Gastrocnemius medialis (tissue), 4 donors: ENCODE results near the gene APBB2. TPM values are rescaled to one million over a fixed set of nuclear protein-coding genes. Genes with fewer than 3 reads are reported as not detected.

Source experiments
- ATAC-seq, 2 donors: fragments of 150-250 bp; one replicate each; pipeline ENCODE4 v1.9.1; 2016
- DNase-seq, 2 donors: peaks; one replicate each; pipeline ENCODE4 v3.0.0-alpha.2; 2019
- H3K27ac ChIP-seq, 4 donors: fragments of 200-600 bp; sonication (generic); 1 replicate in 1 of 4; 2 replicates in 3 of 4; pipeline ENCODE4 v1.5.1; 2016 to 2018; ENCODE audit warnings: mild to moderate bottlenecking in 2 of 4, moderate library complexity in 1 of 4
- H3K27me3 ChIP-seq, 3 donors: fragments of 200-600 bp; sonication (generic) in 2 of 3; 1 replicate in 1 of 3; 2 replicates in 2 of 3; pipeline versions ENCODE4 v1.5.1 to v1.6.0; 2016 to 2019; ENCODE audit warnings: mild to moderate bottlenecking in 1 of 3, moderate library complexity in 1 of 3
- H3K36me3 ChIP-seq, 2 donors: fragments of 200-600 bp; sonication (generic) in 1 of 2; one replicate each; pipeline ENCODE4 v1.5.1; 2017 to 2018
- H3K4me1 ChIP-seq, 2 donors: fragments of 200-600 bp; sonication (generic) in 1 of 2; one replicate each; pipeline ENCODE4 v1.5.1; 2016 to 2017; ENCODE audit warnings: mild to moderate bottlenecking in 2 of 2
- H3K4me3 ChIP-seq, 4 donors: fragments of 200-600 bp; sonication (generic) in 3 of 4; 1 replicate in 1 of 4; 2 replicates in 3 of 4; pipeline ENCODE4 v1.5.1; 2016 to 2019; ENCODE audit warnings: mild to moderate bottlenecking in 2 of 4
- H3K9me3 ChIP-seq, 3 donors: fragments of 200-600 bp; sonication (generic) in 2 of 3; 1 replicate in 1 of 3; 2 replicates in 2 of 3; pipeline ENCODE4 v1.5.1; 2016 to 2019
- POLR2A ChIP-seq, 2 donors: fragments of 450-650 bp; IDR thresholded peaks; one replicate each; pipeline ENCODE4 v1.6.1; 2017; ENCODE audit warnings: antibody characterized with exemption in 2 of 2, mild to moderate bottlenecking in 2 of 2, moderate library complexity in 2 of 2
- in situ Hi-C, 4 donors: fragments of 200-750 bp; cut with MboI; loops; one replicate each; pipeline versions ENCODE4 v1.15.0 to v1.8.0; 2017; ENCODE audit warnings: low sequenced_read_pairs in 4 of 4
- intact Hi-C: fragments of 100-400 bp; cut with DNase I; formaldehyde crosslinking; loops from one replicate; pipeline ENCODE4 v1.15.1; 2023; ENCODE audit warnings: low total_unique reads
- total RNA-seq, 4 donors: library from RNA; depleted of rRNA; stranded (reverse); fragments of >200 nt; gene quantifications; one replicate each; pipeline versions ENCODE4 v1.1.0 to v1.2.3, GENCODE V29; 2016
- TF ChIP-seq, protein P1 (sequence below), 5 experiments: fragments of 450-650 bp in 3 of 5; fragments of 200-600 bp in 2 of 5; sonication (generic) in 2 of 5; IDR thresholded peaks in 4 of 5; conservative IDR thresholded peaks in 1 of 5; 1 replicate in 4 of 5; 2 replicates in 1 of 5; pipeline ENCODE4 v1.5.1; 2016 to 2019; ENCODE audit warnings: antibody characterized with exemption in 5 of 5, mild to moderate bottlenecking in 3 of 5, moderate library complexity in 3 of 5

The APBB2 gene
- total RNA-seq, 4 donors from 2014 or later: 14.3 to 20.5 (median 14.5) TPM

DNA sequence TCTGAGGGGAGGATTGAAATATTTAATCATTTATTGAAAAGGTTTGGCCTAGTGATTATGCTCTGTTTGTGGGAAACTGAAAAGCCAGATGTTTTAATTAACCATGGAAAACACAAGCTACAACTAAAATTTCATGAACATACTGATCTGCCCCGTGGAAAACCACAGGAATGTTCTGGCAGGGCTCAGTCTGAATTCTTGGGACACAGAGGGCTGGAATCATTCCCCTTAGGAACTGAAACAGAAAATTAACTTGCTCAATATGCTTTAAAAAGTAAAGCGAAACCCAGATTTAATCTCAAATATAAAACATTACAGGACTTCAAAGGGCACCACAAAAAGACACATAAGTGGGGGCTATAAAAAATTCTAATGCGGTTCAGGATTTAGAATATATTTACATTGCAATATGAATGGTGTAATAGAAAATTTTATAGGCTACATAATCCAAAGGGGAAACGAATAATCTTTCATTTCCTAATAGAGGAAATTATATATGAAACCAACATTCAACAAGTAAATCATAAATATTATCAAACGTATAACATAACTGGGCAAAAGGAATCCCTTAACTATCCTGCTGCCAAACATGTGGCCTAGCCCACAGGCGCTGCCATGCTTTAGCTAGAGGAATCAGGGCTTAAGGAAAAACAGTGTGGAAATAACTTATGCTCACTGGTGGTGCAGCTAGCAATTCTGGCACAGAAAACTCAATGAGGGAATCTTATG is 70.9 kb downstream of the APBB2 start:
- in situ Hi-C loops: no loop called here
- ATAC-seq (peak; percentile 84 to 85), DNase-seq (peak; percentile 52 to 65)

DNA sequence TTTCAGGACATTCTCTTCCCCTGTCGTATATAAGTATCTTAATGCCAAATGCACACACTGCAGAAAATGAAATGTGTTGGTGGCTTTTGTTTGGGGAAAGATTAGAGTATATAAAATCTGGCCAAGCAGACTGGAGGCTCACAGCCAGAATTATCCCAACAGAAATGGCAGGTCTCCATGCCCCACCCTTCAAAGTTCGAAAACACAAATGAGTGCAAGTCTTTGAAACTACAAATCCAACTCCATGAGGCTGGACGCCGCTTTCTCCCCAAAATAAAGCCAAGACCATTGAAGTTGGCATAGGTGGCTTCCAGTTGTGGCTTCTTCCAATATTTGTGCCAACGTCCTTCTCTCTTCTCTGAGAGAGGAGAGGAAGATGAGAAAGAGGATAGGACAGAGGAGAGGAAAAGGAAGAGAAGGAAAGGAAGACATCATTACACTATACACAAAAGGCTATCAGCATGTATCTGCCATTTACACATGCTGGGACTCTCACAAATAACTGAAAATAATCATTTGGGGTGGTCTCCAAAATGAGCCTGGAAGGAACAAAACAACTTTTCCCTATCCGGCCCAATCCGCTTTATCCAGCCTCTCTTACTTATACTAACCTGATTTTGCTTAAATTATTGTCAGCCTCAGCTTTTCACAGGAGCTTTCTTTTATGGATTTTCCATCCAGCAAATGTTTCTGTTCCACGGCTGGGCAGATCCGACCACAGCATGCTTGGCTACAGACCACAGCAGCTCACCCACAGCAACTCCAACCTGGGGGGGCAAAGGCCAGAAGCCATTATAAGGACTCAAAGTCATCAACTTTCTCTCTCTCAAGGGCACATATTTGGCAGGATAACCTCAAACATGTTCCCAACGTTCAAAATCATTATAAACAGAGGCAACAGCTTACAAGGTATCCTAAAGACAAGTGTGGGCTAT is 71.7 kb downstream of the APBB2 start:
- TF ChIP-seq, protein P1, sequence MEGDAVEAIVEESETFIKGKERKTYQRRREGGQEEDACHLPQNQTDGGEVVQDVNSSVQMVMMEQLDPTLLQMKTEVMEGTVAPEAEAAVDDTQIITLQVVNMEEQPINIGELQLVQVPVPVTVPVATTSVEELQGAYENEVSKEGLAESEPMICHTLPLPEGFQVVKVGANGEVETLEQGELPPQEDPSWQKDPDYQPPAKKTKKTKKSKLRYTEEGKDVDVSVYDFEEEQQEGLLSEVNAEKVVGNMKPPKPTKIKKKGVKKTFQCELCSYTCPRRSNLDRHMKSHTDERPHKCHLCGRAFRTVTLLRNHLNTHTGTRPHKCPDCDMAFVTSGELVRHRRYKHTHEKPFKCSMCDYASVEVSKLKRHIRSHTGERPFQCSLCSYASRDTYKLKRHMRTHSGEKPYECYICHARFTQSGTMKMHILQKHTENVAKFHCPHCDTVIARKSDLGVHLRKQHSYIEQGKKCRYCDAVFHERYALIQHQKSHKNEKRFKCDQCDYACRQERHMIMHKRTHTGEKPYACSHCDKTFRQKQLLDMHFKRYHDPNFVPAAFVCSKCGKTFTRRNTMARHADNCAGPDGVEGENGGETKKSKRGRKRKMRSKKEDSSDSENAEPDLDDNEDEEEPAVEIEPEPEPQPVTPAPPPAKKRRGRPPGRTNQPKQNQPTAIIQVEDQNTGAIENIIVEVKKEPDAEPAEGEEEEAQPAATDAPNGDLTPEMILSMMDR (IDR thresholded peaks at IDR 0.05 in 4 of 5, conservative IDR thresholded peaks at IDR 0.05 in 1 of 5): no peak
- TF ChIP-seq POLR2A (IDR thresholded peaks at IDR 0.05): no peak
- in situ Hi-C loops: no loop called here
- no peaks in the 10 kb centered on the region for H3K36me3 ChIP-seq
- H3K9me3 ChIP-seq: no peaks in the 10 kb centered on the region
- DNase-seq (peak; percentile 21 to 53), ATAC-seq (peak; percentile 19 to 48)
- intact Hi-C loops: loop anchor here (2.0 to 5.0 kb wide), 2 partner anchors 24 to 70 kb away; partner anchors contain the start of gene APBB2
- H3K4me1 ChIP-seq: peaks cover 37 to 55% of the 10 kb centered on the region in 2 donors
- no peaks in the 10 kb centered on the region for H3K27me3 ChIP-seq
- peak overlapping the region; percentile 77 to 83 (median 80) for H3K27ac ChIP-seq
- H3K4me3 ChIP-seq: peak overlapping the region in 1 of 4 donors; percentile 7

More for the DNA sequence above, 70.9 kb downstream of the APBB2 start:
- Histone ChIP-seq H3K9me3 (no peaks in the 10 kb centered on the region), H3K4me3 (peak overlapping the region in 3 of 4 donors; percentile 1 to 7 (median 5)), H3K4me1 (peaks cover 37 to 56% of the 10 kb centered on the region in 2 donors), H3K27ac (peak overlapping the region; percentile 77 to 83 (median 80)), H3K36me3 (no peaks in the 10 kb centered on the region), H3K27me3 (no peaks in the 10 kb centered on the region)
- TF ChIP-seq, protein P1 (IDR thresholded peaks at IDR 0.05 in 4 of 5, conservative IDR thresholded peaks at IDR 0.05 in 1 of 5): no peak
- TF ChIP-seq POLR2A (IDR thresholded peaks at IDR 0.05): no peak
- intact Hi-C loops: loop anchor here (2.0 to 5.0 kb wide), 2 partner anchors 25 to 69 kb away; partner anchors contain the start of gene APBB2

DNA sequence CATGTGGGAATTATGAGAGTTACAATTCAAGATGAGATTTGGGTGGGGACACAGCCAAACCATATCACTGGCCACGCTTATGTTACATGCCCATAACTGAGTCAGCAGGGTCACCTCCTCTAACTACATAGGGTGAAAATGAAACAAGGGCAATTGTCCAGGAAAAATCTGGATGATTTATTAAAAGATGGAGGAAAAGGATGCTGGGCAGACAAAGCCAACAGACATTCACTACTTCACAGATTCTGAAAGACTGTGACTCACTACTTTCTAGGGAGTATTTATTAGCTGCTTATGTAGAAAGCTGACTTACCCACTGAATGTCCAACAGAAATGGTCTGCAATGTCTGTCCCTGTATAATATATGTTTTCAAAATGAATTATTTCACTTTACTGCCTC is 72.4 kb downstream of the APBB2 start:
- peaks cover 36 to 51% of the 10 kb centered on the region in 2 donors for H3K4me1 ChIP-seq
- H3K36me3 ChIP-seq: no peaks in the 10 kb centered on the region
- no peak for ATAC-seq
- TF ChIP-seq, protein P1 (IDR thresholded peaks at IDR 0.05 in 4 of 5, conservative IDR thresholded peaks at IDR 0.05 in 1 of 5): no peak
- no peak for TF ChIP-seq POLR2A (IDR thresholded peaks at IDR 0.05)
- no peak for DNase-seq
- H3K9me3 ChIP-seq: no peaks in the 10 kb centered on the region
- peak overlapping the region; percentile 77 to 83 (median 80) for H3K27ac ChIP-seq
- intact Hi-C loops: loop anchor here (2.0 to 5.0 kb wide), 2 partner anchors 23 to 70 kb away; partner anchors contain the start of gene APBB2
- in situ Hi-C loops: no loop called here
- no peaks in the 10 kb centered on the region for H3K27me3 ChIP-seq
- H3K4me3 ChIP-seq: no peak overlapping the region

DNA sequence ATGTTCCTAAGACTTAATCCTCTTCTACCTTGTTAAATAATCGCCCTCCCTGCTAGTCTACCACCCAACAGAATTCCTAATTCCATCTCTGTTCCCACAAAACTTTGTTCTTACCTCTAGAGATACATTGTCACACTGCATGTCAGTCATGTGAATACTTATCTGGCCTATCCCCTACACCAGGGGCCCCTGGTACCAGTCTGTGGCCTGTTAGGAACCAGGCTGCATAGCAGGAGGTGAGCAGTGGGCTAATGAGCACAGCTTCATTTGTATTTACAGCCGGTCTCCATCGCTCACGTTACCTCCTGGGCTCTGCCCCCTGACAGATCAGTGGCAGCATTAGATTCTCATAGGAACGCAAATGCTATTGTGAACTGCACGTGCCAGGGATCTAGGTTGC is 73.9 kb downstream of the APBB2 start:
- no peak for TF ChIP-seq POLR2A (IDR thresholded peaks at IDR 0.05)
- TF ChIP-seq, protein P1 (IDR thresholded peaks at IDR 0.05 in 4 of 5, conservative IDR thresholded peaks at IDR 0.05 in 1 of 5): no peak
- Histone ChIP-seq H3K27me3 (no peaks in the 10 kb centered on the region), H3K27ac (peak overlapping the region in 3 of 4 donors; percentile 4 to 79 (median 44)), H3K36me3 (no peaks in the 10 kb centered on the region), H3K4me1 (peaks cover 46 to 54% of the 10 kb centered on the region in 2 donors), H3K9me3 (no peaks in the 10 kb centered on the region), H3K4me3 (no peak overlapping the region)
- in situ Hi-C loops (no loop called here), intact Hi-C loops (loop anchor here (5.0 kb wide), 1 partner anchor 72 kb away; the partner anchor contains the start of gene APBB2)
- ATAC-seq: no peak
- DNase-seq: no peak
